Kidney glomerular epithelial cell (primary cell): ENCODE results near the gene YBX2.

ENCODE experiments used
- DNase-seq: peaks from one replicate; lab custom pipeline; 2025; lab: John Stamatoyannopoulos, UW

The YBX2 gene

DNA sequence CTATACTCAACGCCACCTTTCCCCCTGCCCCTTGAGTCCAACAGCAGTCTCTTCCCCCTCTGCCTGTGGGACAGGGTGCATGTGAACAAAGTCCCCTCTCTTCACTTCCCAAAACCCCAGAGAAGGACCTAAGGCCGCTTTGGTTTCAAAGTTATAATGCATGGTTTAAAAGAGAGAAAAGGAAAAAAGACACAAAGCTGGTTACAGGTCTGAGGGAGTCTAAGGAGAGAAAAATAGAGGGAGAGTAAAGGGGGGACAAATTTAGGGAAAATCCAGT, 51.0 kb downstream of the YBX2 start:
- no peak for DNase-seq

DNA sequence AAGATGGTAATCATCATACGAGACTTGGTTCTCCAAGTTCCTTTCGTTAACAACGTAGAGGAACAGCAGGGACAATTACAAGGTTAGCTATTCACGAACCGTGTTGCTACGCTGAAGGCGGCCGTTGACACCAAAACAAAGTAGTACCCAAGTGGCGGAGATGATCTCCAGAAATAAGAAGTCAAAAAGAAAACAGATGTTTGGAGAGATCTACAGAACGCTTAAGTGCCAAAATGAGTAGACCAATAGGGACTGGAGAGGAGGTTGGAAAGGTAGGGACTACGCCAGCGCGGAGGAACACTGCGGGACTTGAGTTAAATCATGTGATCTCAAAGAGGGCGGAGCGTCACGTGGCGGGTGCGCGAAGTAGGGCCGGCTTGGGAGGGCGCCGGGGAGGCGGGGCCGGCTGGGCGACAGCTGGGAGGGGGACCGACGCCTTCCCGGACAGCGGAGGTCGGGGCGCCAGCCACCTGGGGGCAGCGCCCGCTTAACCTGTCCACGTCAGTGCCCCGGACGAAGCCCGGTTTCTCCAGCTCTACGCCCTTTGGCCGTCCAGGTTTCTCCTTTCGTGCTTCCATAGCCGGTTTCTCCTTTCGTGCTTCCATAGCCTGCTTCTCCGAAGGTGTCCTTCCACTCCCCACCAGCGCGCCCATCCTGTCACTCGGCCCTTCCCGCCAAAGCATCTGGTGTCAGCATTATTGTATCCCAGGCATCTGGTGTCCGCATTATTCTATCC, 51.6 kb downstream of the YBX2 start:
- peak; percentile 85 for DNase-seq

DNA sequence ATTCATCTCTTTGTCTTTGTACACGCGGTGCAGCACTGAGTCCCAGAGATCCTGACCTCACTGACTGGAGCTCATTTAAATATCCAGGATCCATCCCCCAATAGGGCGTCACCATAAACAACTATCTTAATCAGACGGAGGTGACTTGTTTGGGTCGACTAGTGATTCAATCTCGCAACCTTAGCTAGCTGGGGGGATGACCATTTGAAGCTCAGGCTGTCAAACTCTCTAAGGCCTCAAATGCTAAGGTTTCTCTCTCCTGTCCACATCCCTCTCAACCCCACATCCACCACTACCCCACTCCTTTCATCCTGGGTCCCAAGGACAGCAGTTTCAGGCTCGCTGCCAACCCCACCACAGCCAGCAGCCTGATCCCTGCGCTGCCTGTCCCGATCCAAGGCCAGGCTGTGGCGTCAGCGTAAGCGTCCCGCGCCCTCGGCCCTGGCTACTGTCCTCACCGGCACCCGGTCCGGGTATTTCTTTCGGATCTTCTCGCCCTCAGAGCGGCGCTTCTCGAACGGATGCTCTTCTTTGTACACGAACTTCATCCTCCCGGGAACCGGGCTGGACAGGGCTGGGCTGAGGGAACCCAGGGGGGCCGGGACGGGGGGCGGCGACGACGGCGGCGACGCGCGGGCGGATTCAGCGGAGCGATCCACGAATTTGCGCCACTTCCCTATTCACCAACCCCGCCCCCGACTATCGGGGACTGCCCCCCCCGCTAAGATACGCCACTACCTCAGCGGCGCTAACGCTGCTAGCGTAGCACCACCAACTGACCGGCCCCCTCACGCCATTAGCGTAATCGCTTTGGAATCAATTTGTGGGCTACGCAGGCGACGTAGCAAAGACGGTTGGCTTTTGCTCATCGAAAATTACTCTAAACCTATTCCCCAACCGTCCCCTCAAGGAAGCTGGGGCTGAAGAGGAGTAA, 52.4 kb downstream of the YBX2 start, which contains the start of gene GABARAP:
TSS of gene GABARAP (minus strand) at position 667 of the 934 bp plus-strand sequence. CDS start at position 548, 119 bp downstream.
- peak; percentile 84 for DNase-seq

GRCh38 chr17:7241090-7241733, 53.2 kb downstream of the YBX2 start:
- no peak for DNase-seq

- no peak for DNase-seq
These were observed 54.1 kb downstream of the YBX2 start for GRCh38 chr17:7240375-7240774.

DNA sequence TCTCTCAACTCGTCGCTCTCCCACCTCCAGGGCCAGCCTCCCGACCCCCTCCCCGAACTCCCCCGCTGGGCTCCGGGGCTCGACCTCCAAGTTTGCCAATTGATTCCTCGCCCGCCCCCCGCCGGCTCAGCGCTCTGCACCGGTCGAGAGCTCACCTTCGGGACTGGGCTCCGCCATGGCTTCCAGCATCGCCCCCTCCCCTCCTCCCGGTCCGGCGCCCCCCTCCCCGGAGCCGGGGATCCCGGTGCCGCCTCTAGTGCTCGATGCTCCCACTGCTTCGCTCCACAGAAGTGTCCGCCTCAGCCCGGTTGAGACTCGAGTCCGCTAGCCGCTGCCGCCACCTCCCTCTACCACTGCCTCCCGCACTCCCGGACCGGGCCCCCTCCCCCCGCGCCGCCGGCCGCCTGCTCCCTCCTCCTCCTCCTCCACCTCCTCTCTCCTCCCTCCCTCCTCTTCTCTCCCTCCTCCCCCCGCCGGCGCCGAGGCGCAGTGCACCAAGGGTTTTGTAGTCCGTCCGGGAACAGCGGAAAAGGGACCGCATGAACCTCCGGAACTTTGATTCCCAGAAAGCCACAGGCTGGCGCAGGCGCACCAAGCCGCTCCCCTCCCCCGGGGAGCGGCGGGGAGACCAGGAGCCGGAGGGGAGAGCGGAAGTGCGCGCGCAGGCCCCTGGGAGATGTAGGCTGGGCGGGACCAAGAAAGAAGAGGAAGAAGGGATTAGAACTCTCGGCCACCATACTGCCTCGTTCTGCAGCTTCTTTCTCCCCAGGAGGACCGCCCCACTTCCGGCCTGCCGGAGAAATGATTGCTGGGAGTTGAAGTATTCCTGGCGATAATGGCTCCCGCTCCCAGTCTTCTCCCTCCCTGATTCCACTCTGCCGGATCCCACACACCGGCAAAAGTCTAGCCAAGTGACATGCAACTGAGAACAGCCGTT, 55.1 kb downstream of the YBX2 start, which contains the start of gene PHF23:
TSS of gene PHF23 (minus strand) at position 367 of the 937 bp plus-strand sequence. CDS start at position 189, 178 bp downstream.
- peak; percentile 99 for DNase-seq

DNA sequence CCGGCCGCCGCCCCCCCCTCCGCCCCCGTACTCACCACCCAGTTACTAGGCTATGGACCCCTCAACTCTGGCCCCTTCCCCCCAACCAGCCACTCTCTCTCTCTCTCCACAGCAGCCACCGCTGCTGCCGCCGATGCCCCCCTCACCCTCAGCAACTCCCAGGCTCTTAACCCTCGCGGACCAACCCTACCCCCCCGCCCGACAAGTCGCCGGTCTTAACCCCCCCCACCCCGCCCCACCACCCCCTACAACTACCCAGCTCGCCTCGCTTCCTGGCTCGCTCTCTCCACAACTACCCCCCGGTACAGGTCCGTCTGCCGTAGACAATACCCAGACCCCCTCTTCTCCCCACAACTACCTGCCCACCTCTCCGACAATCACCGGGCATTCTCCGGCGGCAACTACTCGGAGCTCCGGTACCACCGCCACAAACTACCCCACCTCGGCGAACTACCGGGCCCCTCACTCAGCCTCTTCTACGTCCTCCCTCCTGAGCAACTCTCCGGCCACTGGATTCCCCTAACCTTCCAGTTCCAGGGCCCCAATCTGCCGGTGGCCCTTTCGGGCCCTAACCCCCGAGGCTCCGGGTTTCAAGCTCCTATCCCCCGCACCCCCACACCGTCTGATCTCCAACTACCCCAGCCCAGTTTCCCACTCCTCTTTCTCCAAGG, 55.9 kb downstream of the YBX2 start:
- no peak for DNase-seq
